OCI-LY7 (cell line): ENCODE results near the gene SNRNP25. TPM values are rescaled to one million over a fixed set of nuclear protein-coding genes. Genes with fewer than 3 reads are reported as not detected.

ENCODE experiments used
- BruUV-seq: library from RNA; stranded (reverse); fragments of 400-500 nt; replicated peaks from 2 replicates; lab custom pipeline; 2021; lab: Mats Ljungman, UMichigan
- CTCF ChIA-PET: fragments of 300-600 bp; sonication (Branson Sonifier 250); formaldehyde crosslinking; loops from one replicate; lab custom pipeline; 2022; ENCODE audit warnings: antibody characterized with exemption; ENCODE audit not compliant: unreplicated experiment; lab: Charles Lee
- POLR2A ChIA-PET: fragments of 300-600 bp; sonication (Branson Sonifier 250); formaldehyde crosslinking; loops from one replicate; lab custom pipeline; 2022; ENCODE audit warnings: antibody characterized with exemption; lab: Charles Lee
- DNase-seq: peaks from one replicate; pipeline ENCODE4 v3.0.0-alpha.2; 2015; ENCODE audit warnings: low spot score
- H2AFZ ChIP-seq: fragments of 200-600 bp; sonication (generic), shearing (Covaris generic); 2 replicates; pipeline ENCODE4 v1.6.1; 2014; ENCODE audit warnings: mild to moderate bottlenecking, antibody characterized with exemption, low read length, moderate library complexity
- H3K27ac ChIP-seq: fragments of 200-600 bp; sonication (generic); 2 replicates; pipeline ENCODE4 v1.5.1; 2014; ENCODE audit warnings: mixed run types, low read depth, mild to moderate bottlenecking, moderate library complexity, low read length, inconsistent platforms; ENCODE audit not compliant: poor library complexity, severe bottlenecking
- H3K36me3 ChIP-seq: fragments of 200-600 bp; sonication (generic); 2 replicates; pipeline ENCODE4 v1.6.1; 2014; ENCODE audit warnings: mild to moderate bottlenecking, antibody characterized with exemption, low read length, moderate library complexity, mixed read lengths; ENCODE audit not compliant: insufficient read depth
- H3K4me1 ChIP-seq: fragments of 200-600 bp; sonication (generic); 2 replicates; pipeline ENCODE4 v1.5.1; 2014; ENCODE audit warnings: mild to moderate bottlenecking, low read length; ENCODE audit not compliant: insufficient read depth, poor library complexity, severe bottlenecking
- H3K4me2 ChIP-seq: fragments of 200-600 bp; sonication (generic); 2 replicates; pipeline ENCODE4 v1.6.1; 2014; ENCODE audit warnings: mild to moderate bottlenecking, low read length
- H3K4me3 ChIP-seq: fragments of 200-600 bp; sonication (generic); 2 replicates; pipeline ENCODE4 v1.5.1; 2014; ENCODE audit warnings: mild to moderate bottlenecking, low read depth, low read length; ENCODE audit not compliant: poor library complexity, severe bottlenecking
- H3K79me2 ChIP-seq: fragments of 200-600 bp; sonication (generic); 2 replicates; pipeline ENCODE4 v1.6.1; 2016; ENCODE audit warnings: low read depth, mild to moderate bottlenecking, low read length, moderate library complexity, mixed read lengths; ENCODE audit not compliant: insufficient read depth
- H3K9me2 ChIP-seq: fragments of 200-600 bp; sonication (generic); 2 replicates; pipeline ENCODE4 v1.6.1; 2016; ENCODE audit warnings: mild to moderate bottlenecking, low read length, mixed read lengths; ENCODE audit not compliant: insufficient read depth
- H3K9me3 ChIP-seq: fragments of 200-600 bp; sonication (generic); 2 replicates; pipeline ENCODE4 v1.6.1; 2014; ENCODE audit warnings: mild to moderate bottlenecking, mixed run types, low read length, mixed read lengths
- H4K20me1 ChIP-seq: fragments of 200-600 bp; sonication (generic); 2 replicates; pipeline ENCODE4 v1.6.1; 2014; ENCODE audit warnings: mild to moderate bottlenecking, antibody characterized with exemption, low read length, moderate library complexity, mixed read lengths; ENCODE audit not compliant: insufficient read depth
- EZH2phosphoT487 ChIP-seq: fragments of 200-600 bp; sonication (generic); IDR thresholded peaks from 2 replicates; pipeline ENCODE4 v1.6.1; 2018; ENCODE audit warnings: low read depth, borderline replicate concordance, mild to moderate bottlenecking, mixed run types, antibody characterized with exemption, low read length, moderate library complexity, mixed read lengths
- intact Hi-C: fragments of 100-400 bp; cut with micrococcal nuclease; formaldehyde crosslinking; loops from one replicate; pipeline ENCODE4 v1.10.0; 2022; ENCODE audit not compliant: unreplicated experiment
- total RNA-seq, 2 experiments: library from RNA; depleted of rRNA in 1 of 2; stranded (reverse); fragments of >200 nt in 1 of 2; shearing (Covaris generic) in 1 of 2; gene quantifications; 2 replicates each; pipeline ENCODE4 v1.2.3, GENCODE V29; 2014 to 2022
- TF ChIP-seq, protein P1 (sequence below): fragments of 200-600 bp; sonication (generic); conservative IDR thresholded peaks from 2 replicates; pipeline ENCODE4 v1.5.1; 2014; ENCODE audit warnings: mild to moderate bottlenecking, antibody characterized with exemption, low read length, moderate library complexity, mixed read lengths

SNRNP25 gene
- total RNA-seq, 2 experiments from 2014 or later = 61.4 to 68.3 TPM

DNA sequence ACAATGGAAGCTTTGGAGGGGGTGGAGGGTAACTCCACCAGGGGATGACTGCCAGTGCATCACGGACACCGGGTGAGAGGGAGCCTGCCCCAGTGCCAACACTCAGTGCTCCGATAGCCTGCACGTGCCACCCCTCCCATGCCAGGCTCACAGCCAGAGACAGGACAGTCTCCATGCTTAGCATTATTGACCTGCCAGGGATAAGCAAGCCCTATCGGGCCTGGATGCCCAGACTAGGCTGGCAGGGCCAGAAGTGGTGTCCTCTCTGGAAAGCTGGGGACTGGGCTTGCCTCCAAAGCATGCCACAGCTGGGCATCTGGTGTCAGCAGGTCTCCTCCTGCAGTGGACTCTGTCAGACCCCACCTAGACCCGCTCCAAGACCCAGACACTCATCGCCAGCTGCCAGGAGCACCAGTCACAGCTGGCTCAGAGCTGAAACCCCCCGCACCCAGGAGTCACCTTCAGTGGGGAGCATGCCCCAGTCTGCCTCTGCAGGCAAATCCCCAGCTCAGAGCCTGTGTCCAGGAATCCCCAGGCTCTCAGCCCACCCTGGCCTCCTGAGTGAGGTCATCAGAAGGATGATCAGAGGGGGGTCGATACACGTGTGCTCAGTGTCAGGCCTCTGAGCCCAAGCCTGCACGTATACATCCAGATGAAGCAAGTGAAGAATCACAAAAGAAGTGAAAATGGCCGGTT, 20.6 kb downstream of the SNRNP25 start:
- H3K79me2 ChIP-seq = no peaks in the 10 kb centered on the region
- POLR2A ChIA-PET = no interaction called here

DNA sequence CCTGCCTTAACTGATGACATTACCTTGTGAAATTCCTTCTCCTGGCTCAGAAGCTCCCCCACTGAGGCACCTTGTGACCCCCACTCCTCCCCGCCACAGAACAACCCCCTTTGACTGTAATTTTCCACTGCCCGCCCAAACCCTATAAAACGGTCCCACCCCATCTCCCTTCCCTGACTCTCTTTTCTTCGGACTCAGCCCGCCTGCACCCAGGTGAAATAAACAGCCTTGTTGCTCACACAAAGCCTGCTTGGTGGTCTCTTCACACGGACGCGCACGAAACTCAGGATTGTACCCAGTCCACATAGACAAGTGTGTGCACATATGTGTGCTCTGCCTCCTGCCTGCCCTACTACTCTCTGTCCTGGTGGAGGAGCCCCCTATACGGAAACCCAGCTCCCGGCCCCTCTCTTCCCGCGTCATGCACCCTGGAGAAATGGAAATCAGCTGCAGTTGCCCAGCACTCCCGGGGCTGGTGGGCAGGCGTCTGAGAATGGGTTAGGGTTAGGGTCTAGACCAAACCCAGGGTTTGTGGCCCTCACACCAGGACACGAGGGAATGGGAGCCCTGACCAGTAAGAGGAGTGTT, 21.2 kb downstream of the SNRNP25 start:
- Histone ChIP-seq H3K36me3 (peaks cover 3% of the 10 kb centered on the region; the same call in 1 of the 2 replicates), H3K9me2 (no peaks in the 10 kb centered on the region), H3K4me1 (peaks cover 29% of the 10 kb centered on the region), H3K9me3 (no peaks in the 10 kb centered on the region), H3K4me3 (no peak overlapping the region), H3K27ac (no peak overlapping the region), H3K4me2 (no peak overlapping the region), H2AFZ (no peak overlapping the region), H3K79me2 (no peaks in the 10 kb centered on the region), H4K20me1 (no peaks in the 10 kb centered on the region)
- intact Hi-C loops = no loop called here
- ChIA-PET POLR2A (no interaction called here), CTCF (no interaction called here)
- DNase-seq = no peak
- no peak for TF ChIP-seq EZH2phosphoT487
- no TSS peak for BruUV-seq

More for the DNA sequence above, 20.6 kb downstream of the SNRNP25 start:
- Histone ChIP-seq H3K4me3 (no peak overlapping the region), H2AFZ (no peak overlapping the region), H4K20me1 (no peaks in the 10 kb centered on the region), H3K27ac (no peak overlapping the region), H3K9me3 (no peaks in the 10 kb centered on the region), H3K4me1 (peaks cover 29% of the 10 kb centered on the region), H3K4me2 (no peak overlapping the region), H3K36me3 (no peaks in the 10 kb centered on the region), H3K9me2 (no peaks in the 10 kb centered on the region)
- no TSS peak for BruUV-seq
- CTCF ChIA-PET = no interaction called here
- intact Hi-C loops = no loop called here
- no peak for DNase-seq
- no peak for TF ChIP-seq EZH2phosphoT487
- TF ChIP-seq, protein P1, sequence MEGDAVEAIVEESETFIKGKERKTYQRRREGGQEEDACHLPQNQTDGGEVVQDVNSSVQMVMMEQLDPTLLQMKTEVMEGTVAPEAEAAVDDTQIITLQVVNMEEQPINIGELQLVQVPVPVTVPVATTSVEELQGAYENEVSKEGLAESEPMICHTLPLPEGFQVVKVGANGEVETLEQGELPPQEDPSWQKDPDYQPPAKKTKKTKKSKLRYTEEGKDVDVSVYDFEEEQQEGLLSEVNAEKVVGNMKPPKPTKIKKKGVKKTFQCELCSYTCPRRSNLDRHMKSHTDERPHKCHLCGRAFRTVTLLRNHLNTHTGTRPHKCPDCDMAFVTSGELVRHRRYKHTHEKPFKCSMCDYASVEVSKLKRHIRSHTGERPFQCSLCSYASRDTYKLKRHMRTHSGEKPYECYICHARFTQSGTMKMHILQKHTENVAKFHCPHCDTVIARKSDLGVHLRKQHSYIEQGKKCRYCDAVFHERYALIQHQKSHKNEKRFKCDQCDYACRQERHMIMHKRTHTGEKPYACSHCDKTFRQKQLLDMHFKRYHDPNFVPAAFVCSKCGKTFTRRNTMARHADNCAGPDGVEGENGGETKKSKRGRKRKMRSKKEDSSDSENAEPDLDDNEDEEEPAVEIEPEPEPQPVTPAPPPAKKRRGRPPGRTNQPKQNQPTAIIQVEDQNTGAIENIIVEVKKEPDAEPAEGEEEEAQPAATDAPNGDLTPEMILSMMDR = no peak

DNA sequence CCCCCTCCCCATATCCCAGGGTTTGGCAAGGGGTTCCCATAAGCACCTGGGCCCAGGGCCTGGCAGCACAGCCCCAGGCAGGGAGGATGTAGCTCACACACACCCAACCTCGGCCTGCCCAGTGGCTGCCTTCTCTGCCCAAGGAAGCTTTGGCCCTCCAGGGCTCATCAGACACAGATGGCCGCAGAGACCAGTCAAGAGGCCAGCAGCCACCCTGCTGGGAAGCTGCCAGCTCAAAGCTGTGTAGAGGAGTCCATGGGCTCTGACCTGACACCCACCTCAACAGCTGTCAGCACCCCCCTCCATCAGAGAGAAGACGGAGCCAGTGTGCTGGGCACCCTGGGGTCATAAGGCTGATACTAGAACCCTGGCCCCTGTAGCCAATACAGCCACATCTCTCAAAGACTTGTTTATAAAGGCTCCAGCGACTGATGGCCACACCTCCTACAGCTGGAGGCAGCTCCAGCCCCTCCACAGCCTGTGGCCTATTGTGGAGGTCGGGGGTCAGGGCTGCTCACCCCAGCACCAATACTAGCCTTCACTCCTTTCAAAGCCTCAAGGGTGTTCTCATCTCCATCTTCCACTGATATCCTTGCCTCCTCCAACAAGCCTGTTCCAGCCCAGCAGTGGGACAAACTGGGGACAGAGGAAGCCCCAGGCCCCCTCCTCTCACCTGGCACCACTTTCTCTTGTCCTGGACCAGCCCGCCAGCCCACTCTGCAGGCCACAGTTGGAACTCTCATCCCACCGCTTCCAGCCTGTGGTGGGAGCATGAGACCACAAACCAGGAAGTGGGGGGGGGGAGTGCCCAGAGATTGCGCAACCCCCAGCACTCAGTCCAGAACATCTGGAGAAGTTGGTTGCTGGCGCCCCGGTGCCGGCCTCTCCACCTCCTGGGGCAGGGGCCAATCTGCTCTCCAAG, 22.2 kb downstream of the SNRNP25 start:
- Histone ChIP-seq H3K4me1 (peaks cover 29% of the 10 kb centered on the region), H3K4me3 (peak overlapping the region; percentile 86), H3K36me3 (peaks cover 3% of the 10 kb centered on the region; the same call in 1 of the 2 replicates), H3K27ac (no peak overlapping the region), H3K79me2 (no peaks in the 10 kb centered on the region), H3K9me3 (no peaks in the 10 kb centered on the region), H4K20me1 (no peaks in the 10 kb centered on the region), H2AFZ (no peak overlapping the region), H3K9me2 (no peaks in the 10 kb centered on the region), H3K4me2 (peak overlapping the region; percentile 92)
- POLR2A ChIA-PET = no interaction called here
- CTCF ChIA-PET = no interaction called here
- BruUV-seq = no TSS peak
- no peak for TF ChIP-seq EZH2phosphoT487
- TF ChIP-seq, protein P1 = 0 out of 2 replicates have a peak, but pooled peaks have one; percentile 28
- intact Hi-C loops = loop anchor here (2.0 kb wide), 1 partner anchor 23 kb away; the partner anchor contains the start of genes POLR3K and SNRNP25
- DNase-seq = peak; percentile 33
